Fibroblast of skin of left biceps (primary cell): ENCODE results near the gene CRELD2.

Experiments
- DNase-seq, 2 experiments: peaks; one replicate each; pipeline ENCODE4 v3.0.0-alpha.2; 2013; ENCODE audit warnings: low read depth in 2 of 2

Gene CRELD2

GRCh38 chr22:49967706-49968208 is 49.3 kb downstream of the CRELD2 start:
- no peak for DNase-seq

- DNase-seq = no peak
Observed at GRCh38 chr22:49968313-49968830, 49.9 kb downstream of the CRELD2 start.

GRCh38 chr22:49968831-49969661 is 50.6 kb downstream of the CRELD2 start:
- no peak for DNase-seq

- DNase-seq = no peak
Observed at GRCh38 chr22:49969751-49970527, 51.5 kb downstream of the CRELD2 start.

- peak; percentile 72 for DNase-seq
Observed at GRCh38 chr22:49970528-49971231, 52.2 kb downstream of the CRELD2 start.

GRCh38 chr22:49971232-49972162 is 53.1 kb downstream of the CRELD2 start:
- DNase-seq = no peak

- no peak for DNase-seq
Observed at GRCh38 chr22:49972163-49973017, 54.0 kb downstream of the CRELD2 start.

GRCh38 chr22:49973018-49973961 is 54.9 kb downstream of the CRELD2 start:
- DNase-seq = no peak

GRCh38 chr22:49975543-49976389 is 57.3 kb downstream of the CRELD2 start:
- no peak for DNase-seq

GRCh38 chr22:49976439-49977175 is 58.2 kb downstream of the CRELD2 start:
- no peak for DNase-seq
